ENCODE results near the gene SYT2. TPM values are rescaled to one million over a fixed set of nuclear protein-coding genes. Genes with fewer than 3 reads are reported as not detected.

The SYT2 gene
- total RNA-seq, 1 experiment from 2014 or later = not detected

- TF ChIP-seq ZFX (IDR thresholded peaks at IDR 0.05) (no peak), POLR2A (IDR thresholded peaks at IDR 0.05; ENCODE audit: borderline replicate concordance, extremely low read depth, insufficient read depth, insufficient read length) (no peak), SRF (IDR thresholded peaks at IDR 0.05; ENCODE audit: low read depth) (no peak), ZBTB33 (IDR thresholded peaks at IDR 0.05; ENCODE audit: extremely low read depth, insufficient replicate concordance, low read length) (no peak), YY1 (IDR thresholded peaks at IDR 0.05; ENCODE audit: extremely low read depth, insufficient replicate concordance, low read depth, low read length) (no peak)
Observed at GRCh38 chr1:202592146-202592545, 118.1 kb downstream of the SYT2 start (continued).

GRCh38 chr1:202591515-202591914, 118.7 kb downstream of the SYT2 start:
- no peak for ATAC-seq
- intact Hi-C loops (cut with micrococcal nuclease) = no loop called here
- no peak overlapping the region for H3K4me3 ChIP-seq (replicated peaks in 1 of 2; ENCODE audit: low read depth in 1 of 2, low read length in 2 of 2)
- H3K9me2 ChIP-seq (ENCODE audit: insufficient read depth) = no peaks in the 10 kb centered on the region
- RAD21 ChIA-PET (ENCODE audit: low non-redundant PET in 1 of 2, low total read pairs in 2 of 2, uncharacterized antibody in 2 of 2, unreplicated experiment in 2 of 2) = no interaction called here
- no peaks in the 10 kb centered on the region for H3K36me3 ChIP-seq (ENCODE audit: control insufficient read depth in 1 of 2, insufficient read depth in 2 of 2, low read length in 2 of 2)
- H2AFZ ChIP-seq (ENCODE audit: low read depth, low read length, poor library complexity, severe bottlenecking) = no peak overlapping the region
- BruUV-seq (replicated peaks) = no TSS peak
- no peak overlapping the region for H3K9ac ChIP-seq (ENCODE audit: low read length)
- POLR2A ChIA-PET = no interaction called here
- no peaks in the 10 kb centered on the region for H3K27me3 ChIP-seq (ENCODE audit: insufficient read depth, low read length)
- H3K4me1 ChIP-seq (ENCODE audit: control insufficient read depth in 1 of 2, insufficient read depth in 2 of 2, low read length in 2 of 2) = peaks cover 25 to 72% of the 10 kb centered on the region in 2 experiments
- H4K20me1 ChIP-seq (ENCODE audit: insufficient read depth) = no peaks in the 10 kb centered on the region
- no peak overlapping the region for H3K27ac ChIP-seq (ENCODE audit: low read depth, low read length)
- H3K9me3 ChIP-seq (ENCODE audit: control insufficient read depth in 1 of 2, insufficient read depth in 1 of 2, low read depth in 1 of 2, low read length in 2 of 2) = no peaks in the 10 kb centered on the region
- no peak overlapping the region for H3K4me2 ChIP-seq (ENCODE audit: low read length)
- no peak for DNase-seq (ENCODE audit: low read depth, low spot score)
- H3K79me2 ChIP-seq (ENCODE audit: insufficient read depth, low read length) = no peaks in the 10 kb centered on the region
- CTCF ChIA-PET = no interaction called here
- TF ChIP-seq REST (IDR thresholded peaks at IDR 0.05; ENCODE audit: low read depth) (no peak), FOSL1 (IDR thresholded peaks at IDR 0.05; ENCODE audit: low read depth) (no peak), TCF7L2 (IDR thresholded peaks at IDR 0.05; ENCODE audit: borderline replicate concordance, extremely low read depth, insufficient read depth, insufficient read length) (no peak), ZNF274 (IDR thresholded peaks at IDR 0.05; ENCODE audit: low read depth, low read length) (no peak), POLR2A (IDR thresholded peaks at IDR 0.05; ENCODE audit: borderline replicate concordance, extremely low read depth, insufficient read depth, insufficient read length) (no peak), SIN3A (IDR thresholded peaks at IDR 0.05; ENCODE audit: low read depth) (no peak), SP1 (IDR thresholded peaks at IDR 0.05; ENCODE audit: low read depth) (no peak), ZFX (IDR thresholded peaks at IDR 0.05) (no peak), RAD21 (IDR thresholded peaks at IDR 0.05; ENCODE audit: low read depth) (no peak), ATF3 (IDR thresholded peaks at IDR 0.05) (no peak), CEBPB (IDR thresholded peaks at IDR 0.05; ENCODE audit: low read depth) (no peak), MAX (IDR thresholded peaks at IDR 0.05) (no peak), EZH2phosphoT487 (IDR thresholded peaks at IDR 0.05; ENCODE audit: borderline replicate concordance) (no peak), ELF1 (IDR thresholded peaks at IDR 0.05; ENCODE audit: borderline replicate concordance, low read depth) (no peak), ZBTB33 (IDR thresholded peaks at IDR 0.05; ENCODE audit: extremely low read depth, insufficient replicate concordance, low read length) (no peak), CBX3 (IDR thresholded peaks at IDR 0.05; ENCODE audit: low read depth) (no peak), YY1 (IDR thresholded peaks at IDR 0.05; ENCODE audit: extremely low read depth, insufficient replicate concordance, low read depth, low read length) (no peak)
